ENCODE results near the gene C14orf180. TPM values are rescaled to one million over a fixed set of nuclear protein-coding genes. Genes with fewer than 3 reads are reported as not detected.

Gene C14orf180
- total RNA-seq, 1 experiment from 2014 or later, result not detected

DNA sequence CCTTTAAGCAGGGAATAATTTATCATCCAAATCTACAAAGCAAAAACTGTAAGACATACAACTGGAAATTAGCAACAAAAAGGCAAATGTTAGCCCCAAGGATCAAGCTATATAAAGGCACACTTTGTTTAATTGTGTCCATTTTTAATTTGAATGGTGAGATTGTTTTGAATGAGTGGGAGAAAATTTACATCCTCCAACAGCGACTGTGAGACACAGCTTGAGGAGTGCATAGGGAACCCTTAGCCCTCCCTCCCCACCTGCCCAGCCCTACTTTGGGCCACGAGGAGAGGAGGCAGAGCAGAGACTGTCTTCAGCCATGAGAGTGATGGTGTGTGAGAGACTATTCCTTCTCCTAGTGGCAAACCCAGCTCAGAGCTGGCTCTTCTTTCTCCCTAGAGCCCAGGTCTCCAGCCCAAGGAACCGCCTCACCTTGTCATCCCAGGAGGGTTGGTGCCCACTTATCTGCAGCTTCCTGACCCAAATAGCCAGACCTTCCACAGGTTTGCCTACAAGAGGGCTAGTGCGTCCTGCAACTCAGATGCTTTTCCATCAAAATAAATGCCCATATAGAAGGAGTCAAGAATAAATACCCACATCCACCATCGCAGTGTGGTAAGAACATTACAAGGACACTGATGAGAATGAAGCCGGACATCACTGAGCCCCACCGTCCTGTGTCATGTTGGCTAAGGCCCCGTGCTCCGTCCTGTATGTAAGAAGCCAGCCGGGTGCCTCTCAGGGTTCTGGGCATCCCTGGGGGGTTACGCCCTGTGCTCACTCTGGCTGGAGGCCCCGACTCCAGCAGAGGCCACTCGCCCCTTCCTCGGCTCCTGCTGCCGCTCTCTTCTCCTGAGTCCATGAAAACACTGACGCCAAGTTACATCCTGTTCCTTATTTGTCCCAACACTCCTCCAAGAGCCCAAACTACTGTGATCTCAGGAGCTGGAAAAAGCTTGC, 36.4 kb upstream of the C14orf180 start:
- in situ Hi-C loops (cut with HindIII; ENCODE audit: low pct_unique_long_range_greater_than_20kb, low sequenced_read_pairs), result no loop called here
- Histone ChIP-seq H3K36me3 (ENCODE audit: control insufficient read depth, insufficient read depth, low read length) (no peaks in the 10 kb centered on the region), H3K4me3 (ENCODE audit: low read depth in 2 of 2, low read length in 2 of 2) (no peak overlapping the region), H3K9me3 (ENCODE audit: control insufficient read depth, insufficient read depth, low read depth, low read length) (no peaks in the 10 kb centered on the region), H3K27ac (ENCODE audit: low read length) (no peak overlapping the region), H3K4me1 (ENCODE audit: control insufficient read depth, insufficient read depth, low read length) (no peaks in the 10 kb centered on the region), H3K27me3 (ENCODE audit: control insufficient read depth, insufficient read depth, low read length) (peaks cover 10% of the 10 kb centered on the region)
- TF ChIP-seq SIN3A (IDR thresholded peaks at IDR 0.05; ENCODE audit: borderline replicate concordance, insufficient read depth, low read depth, low read length), result no peak
- no peak for TF ChIP-seq CTCF (IDR thresholded peaks at IDR 0.05)
- no TSS peak for BruUV-seq (replicated peaks)
- intact Hi-C loops (cut with micrococcal nuclease; ENCODE audit: unreplicated experiment), result no loop called here
- no peak for ATAC-seq
- no peak for DNase-seq (ENCODE audit: low read depth, low spot score)
- CTCF ChIA-PET, result interaction anchor here (0.6 kb wide), 1 partner anchor 11 kb away, joined by 3 read pairs; no protein-coding TSS in a partner anchor
- POLR2A ChIA-PET, result no interaction called here

DNA sequence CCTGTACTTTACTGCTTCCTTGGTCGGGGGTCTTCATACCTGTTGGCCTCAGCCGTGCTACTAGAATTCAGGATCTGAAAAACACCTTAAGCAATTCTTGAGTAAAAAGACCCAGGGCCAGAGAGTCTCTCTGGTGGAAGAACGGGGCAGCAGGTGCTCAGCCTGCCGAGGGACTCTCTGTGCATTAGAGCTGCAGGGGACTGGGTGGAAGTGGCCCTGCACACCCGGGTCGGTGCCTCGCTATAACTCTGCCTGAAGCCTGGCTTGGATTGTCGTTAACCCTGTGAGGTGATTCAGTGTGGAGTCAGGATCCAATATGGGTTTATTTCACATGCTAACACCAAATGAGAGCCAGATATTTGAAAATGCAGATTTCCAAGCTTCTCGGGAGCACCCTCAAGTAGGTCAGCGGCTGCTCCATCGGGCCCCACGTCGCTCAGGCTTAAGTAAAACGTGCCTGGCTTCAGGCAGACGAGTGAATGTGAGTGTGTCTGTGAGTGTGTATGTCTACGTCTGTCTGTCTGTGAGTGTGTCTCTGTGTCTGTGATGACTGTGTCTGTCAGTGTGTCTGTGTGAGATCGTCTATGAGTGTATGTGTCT, 35.1 kb upstream of the C14orf180 start:
- no peaks in the 10 kb centered on the region for H3K4me1 ChIP-seq (ENCODE audit: control insufficient read depth, insufficient read depth, low read length)
- no TSS peak for BruUV-seq (replicated peaks)
- H3K27ac ChIP-seq (ENCODE audit: low read length), result no peak overlapping the region
- H3K9me3 ChIP-seq (ENCODE audit: control insufficient read depth, insufficient read depth, low read depth, low read length), result no peaks in the 10 kb centered on the region
- H3K4me3 ChIP-seq (ENCODE audit: low read depth in 2 of 2, low read length in 2 of 2), result no peak overlapping the region
- in situ Hi-C loops (cut with HindIII; ENCODE audit: low pct_unique_long_range_greater_than_20kb, low sequenced_read_pairs), result no loop called here
- CTCF ChIA-PET, result interaction anchor here (0.6 kb wide), 1 partner anchor 41 kb away, joined by 3 read pairs; no protein-coding TSS in a partner anchor
- TF ChIP-seq TCF7L2 (IDR thresholded peaks at IDR 0.05; ENCODE audit: low read depth, low read length), result no peak
- TF ChIP-seq SIN3A (IDR thresholded peaks at IDR 0.05; ENCODE audit: borderline replicate concordance, insufficient read depth, low read depth, low read length), result no peak
- TF ChIP-seq CTCF (IDR thresholded peaks at IDR 0.05), result no peak
- TF ChIP-seq, protein P1, sequence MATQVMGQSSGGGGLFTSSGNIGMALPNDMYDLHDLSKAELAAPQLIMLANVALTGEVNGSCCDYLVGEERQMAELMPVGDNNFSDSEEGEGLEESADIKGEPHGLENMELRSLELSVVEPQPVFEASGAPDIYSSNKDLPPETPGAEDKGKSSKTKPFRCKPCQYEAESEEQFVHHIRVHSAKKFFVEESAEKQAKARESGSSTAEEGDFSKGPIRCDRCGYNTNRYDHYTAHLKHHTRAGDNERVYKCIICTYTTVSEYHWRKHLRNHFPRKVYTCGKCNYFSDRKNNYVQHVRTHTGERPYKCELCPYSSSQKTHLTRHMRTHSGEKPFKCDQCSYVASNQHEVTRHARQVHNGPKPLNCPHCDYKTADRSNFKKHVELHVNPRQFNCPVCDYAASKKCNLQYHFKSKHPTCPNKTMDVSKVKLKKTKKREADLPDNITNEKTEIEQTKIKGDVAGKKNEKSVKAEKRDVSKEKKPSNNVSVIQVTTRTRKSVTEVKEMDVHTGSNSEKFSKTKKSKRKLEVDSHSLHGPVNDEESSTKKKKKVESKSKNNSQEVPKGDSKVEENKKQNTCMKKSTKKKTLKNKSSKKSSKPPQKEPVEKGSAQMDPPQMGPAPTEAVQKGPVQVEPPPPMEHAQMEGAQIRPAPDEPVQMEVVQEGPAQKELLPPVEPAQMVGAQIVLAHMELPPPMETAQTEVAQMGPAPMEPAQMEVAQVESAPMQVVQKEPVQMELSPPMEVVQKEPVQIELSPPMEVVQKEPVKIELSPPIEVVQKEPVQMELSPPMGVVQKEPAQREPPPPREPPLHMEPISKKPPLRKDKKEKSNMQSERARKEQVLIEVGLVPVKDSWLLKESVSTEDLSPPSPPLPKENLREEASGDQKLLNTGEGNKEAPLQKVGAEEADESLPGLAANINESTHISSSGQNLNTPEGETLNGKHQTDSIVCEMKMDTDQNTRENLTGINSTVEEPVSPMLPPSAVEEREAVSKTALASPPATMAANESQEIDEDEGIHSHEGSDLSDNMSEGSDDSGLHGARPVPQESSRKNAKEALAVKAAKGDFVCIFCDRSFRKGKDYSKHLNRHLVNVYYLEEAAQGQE (IDR thresholded peaks at IDR 0.05; ENCODE audit: insufficient read depth in 1 of 2, low read depth in 2 of 2, low read length in 1 of 2), result no peak
- no peak for TF ChIP-seq POLR2AphosphoS5 (IDR thresholded peaks at IDR 0.05; ENCODE audit: low read depth, low read length)
- intact Hi-C loops (cut with micrococcal nuclease; ENCODE audit: unreplicated experiment), result no loop called here
- POLR2A ChIA-PET, result no interaction called here
- H3K36me3 ChIP-seq (ENCODE audit: control insufficient read depth, insufficient read depth, low read length), result no peaks in the 10 kb centered on the region
- H3K27me3 ChIP-seq (ENCODE audit: control insufficient read depth, insufficient read depth, low read length), result peaks cover 10% of the 10 kb centered on the region
- DNase-seq (ENCODE audit: low read depth, low spot score) (no peak), ATAC-seq (no peak)
